HUES48 (cell line): ENCODE measurements around the gene VPS18.

Experiments used
- H3K27ac ChIP-seq: one replicate; pipeline ENCODE4 v1.7.0; 2013; ENCODE audit warnings: low read depth, low read length, inconsistent platforms
- H3K27me3 ChIP-seq: 2 replicates; pipeline ENCODE4 v1.6.1; 2013; ENCODE audit warnings: mild to moderate bottlenecking, low read length; ENCODE audit not compliant: control insufficient read depth, insufficient read depth
- H3K36me3 ChIP-seq: 2 replicates; pipeline ENCODE4 v1.6.1; 2013; ENCODE audit warnings: low read length; ENCODE audit not compliant: control insufficient read depth, insufficient read depth
- H3K4me1 ChIP-seq: 2 replicates; pipeline ENCODE4 v1.6.1; 2013; ENCODE audit warnings: mild to moderate bottlenecking, low read length; ENCODE audit not compliant: control insufficient read depth, insufficient read depth
- H3K4me3 ChIP-seq: 2 replicates; pipeline ENCODE4 v1.5.1; 2013; ENCODE audit warnings: mild to moderate bottlenecking, low read depth, low read length
- H3K9ac ChIP-seq: 2 replicates; pipeline ENCODE4 v1.6.1; 2013; ENCODE audit warnings: mild to moderate bottlenecking, low read depth, low read length, moderate library complexity
- H3K9me3 ChIP-seq: 2 replicates; pipeline ENCODE4 v1.6.1; 2013; ENCODE audit warnings: low read length; ENCODE audit not compliant: control insufficient read depth, insufficient read depth

The VPS18 gene

GRCh38 chr15:40926659-40927494, 32.6 kb downstream of the VPS18 start:
- Histone ChIP-seq H3K4me3 (peak overlapping the region; percentile 61), H3K4me1 (peaks cover 27% of the 10 kb centered on the region), H3K9me3 (no peaks in the 10 kb centered on the region), H3K27ac (no peak overlapping the region), H3K36me3 (no peaks in the 10 kb centered on the region), H3K9ac (no peak overlapping the region), H3K27me3 (peaks cover 98% of the 10 kb centered on the region)

GRCh38 chr15:40927495-40927872, 33.2 kb downstream of the VPS18 start:
- peak overlapping the region; percentile 61; the same call in 1 of the 2 replicates for H3K4me3 ChIP-seq
- H3K27me3 ChIP-seq = peaks cover 98% of the 10 kb centered on the region
- no peak overlapping the region for H3K27ac ChIP-seq
- peaks cover 27% of the 10 kb centered on the region for H3K4me1 ChIP-seq
- no peaks in the 10 kb centered on the region for H3K36me3 ChIP-seq
- no peaks in the 10 kb centered on the region for H3K9me3 ChIP-seq
- no peak overlapping the region for H3K9ac ChIP-seq

GRCh38 chr15:40927873-40928806, 33.9 kb downstream of the VPS18 start:
- H3K9me3 ChIP-seq = no peaks in the 10 kb centered on the region
- H3K4me3 ChIP-seq = peak overlapping the region; percentile 64
- peaks cover 27% of the 10 kb centered on the region for H3K4me1 ChIP-seq
- H3K27me3 ChIP-seq = peaks cover 98% of the 10 kb centered on the region
- H3K36me3 ChIP-seq = no peaks in the 10 kb centered on the region
- no peak overlapping the region for H3K27ac ChIP-seq
- no peak overlapping the region for H3K9ac ChIP-seq

- peaks cover 93% of the 10 kb centered on the region for H3K27me3 ChIP-seq
- no peaks in the 10 kb centered on the region for H3K36me3 ChIP-seq
- peaks cover 27% of the 10 kb centered on the region for H3K4me1 ChIP-seq
- H3K27ac ChIP-seq = no peak within 1 kb of the TSS
- H3K4me3 ChIP-seq = peak within 1 kb of the TSS; percentile 64
- H3K9ac ChIP-seq = no peak within 1 kb of the TSS
- H3K9me3 ChIP-seq = no peaks in the 10 kb centered on the region
Observed at GRCh38 chr15:40928821-40929659, 34.8 kb downstream of the VPS18 start, which contains the start of gene DLL4. Gene DLL4 (plus strand): TSS chr15:40929340. CDS start chr15:40929669, 329 bp downstream.

- Histone ChIP-seq H3K36me3 (no peaks in the 10 kb centered on the region), H3K27me3 (peaks cover 85% of the 10 kb centered on the region), H3K9me3 (no peaks in the 10 kb centered on the region), H3K4me3 (peak overlapping the region; percentile 64), H3K27ac (no peak overlapping the region), H3K9ac (no peak overlapping the region), H3K4me1 (peaks cover 27% of the 10 kb centered on the region)
Observed at GRCh38 chr15:40929660-40930429, 35.6 kb downstream of the VPS18 start.

- peaks cover 77% of the 10 kb centered on the region for H3K27me3 ChIP-seq
- H3K27ac ChIP-seq = no peak overlapping the region
- no peak overlapping the region for H3K9ac ChIP-seq
- H3K9me3 ChIP-seq = no peaks in the 10 kb centered on the region
- H3K4me3 ChIP-seq = peak overlapping the region; percentile 64
- no peaks in the 10 kb centered on the region for H3K36me3 ChIP-seq
- H3K4me1 ChIP-seq = peaks cover 23% of the 10 kb centered on the region
Observed at GRCh38 chr15:40930430-40931299, 36.4 kb downstream of the VPS18 start.

- Histone ChIP-seq H3K27ac (no peak overlapping the region), H3K27me3 (peaks cover 69% of the 10 kb centered on the region), H3K9ac (no peak overlapping the region), H3K4me1 (peaks cover 16% of the 10 kb centered on the region), H3K36me3 (no peaks in the 10 kb centered on the region), H3K4me3 (no peak overlapping the region), H3K9me3 (no peaks in the 10 kb centered on the region)
Observed at GRCh38 chr15:40931300-40932142, 37.3 kb downstream of the VPS18 start.

- H3K9me3 ChIP-seq = no peaks in the 10 kb centered on the region
- no peak overlapping the region for H3K4me3 ChIP-seq
- H3K27me3 ChIP-seq = peaks cover 62% of the 10 kb centered on the region
- H3K36me3 ChIP-seq = no peaks in the 10 kb centered on the region
- no peak overlapping the region for H3K9ac ChIP-seq
- H3K27ac ChIP-seq = no peak overlapping the region
- peaks cover 10% of the 10 kb centered on the region; the same call in 1 of the 2 replicates for H3K4me1 ChIP-seq
Observed at GRCh38 chr15:40932156-40932555, 37.9 kb downstream of the VPS18 start.
